Activated CD4-positive, alpha-beta T cell treated with anti-CD3 and anti-CD28 coated beads, Interleukin-2, Interleukin-6, amounts not matched to agents 100 ng/mL and 50 ng/mL, durations not matched to agents 16 hours and 8 hours (primary cell): ENCODE data around the gene WNK4.

ENCODE experiments used
- DNase-seq: peaks from one replicate; pipeline ENCODE4 v3.0.0-alpha.2; 2020

WNK4 gene

GRCh38 chr17:42773290-42774035 lies 6.9 kb upstream of the WNK4 start, which contains the start of gene VPS25:
Gene VPS25 (plus strand): TSS chr17:42773449. CDS start chr17:42773476, 27 bp downstream.
- peak; percentile 88 for DNase-seq

- no peak for DNase-seq
Observed at GRCh38 chr17:42774066-42774745, 6.2 kb upstream of the WNK4 start.

- DNase-seq: no peak
Observed at GRCh38 chr17:42775534-42776098, 4.8 kb upstream of the WNK4 start.

GRCh38 chr17:42778570-42778969 lies 1.8 kb upstream of the WNK4 start:
- no peak for DNase-seq

- no peak for DNase-seq
Observed at GRCh38 chr17:42779304-42779935, 990 bp upstream of the WNK4 start.

- no peak for DNase-seq
Observed at GRCh38 chr17:42780851-42781638, 635 bp downstream of the WNK4 start.

- no peak for DNase-seq
Observed at GRCh38 chr17:42781639-42782165, 1.3 kb downstream of the WNK4 start.

GRCh38 chr17:42782166-42783061 lies 2.0 kb downstream of the WNK4 start:
- no peak for DNase-seq

- DNase-seq: no peak
Observed at GRCh38 chr17:42783062-42783790, 2.8 kb downstream of the WNK4 start.

GRCh38 chr17:42783791-42784138 lies 3.4 kb downstream of the WNK4 start:
- no peak for DNase-seq

- no peak for DNase-seq
Observed at GRCh38 chr17:42784409-42784808, 4.0 kb downstream of the WNK4 start.

GRCh38 chr17:42784811-42785592 lies 4.6 kb downstream of the WNK4 start:
- DNase-seq: no peak

GRCh38 chr17:42787266-42787665 lies 6.9 kb downstream of the WNK4 start:
- DNase-seq: no peak

GRCh38 chr17:42791948-42792347 lies 11.5 kb downstream of the WNK4 start:
- no peak for DNase-seq

GRCh38 chr17:42792545-42792944 lies 12.1 kb downstream of the WNK4 start:
- no peak for DNase-seq

- DNase-seq: no peak
Observed at GRCh38 chr17:42795061-42795460, 14.7 kb downstream of the WNK4 start.

- no peak for DNase-seq
Observed at GRCh38 chr17:42795465-42795864, 15.1 kb downstream of the WNK4 start.

- no peak for DNase-seq
Observed at GRCh38 chr17:42796066-42796758, 15.8 kb downstream of the WNK4 start.
